Transverse colon (tissue), 4 donors: Measurements from ENCODE around the gene ITGAE.

ENCODE experiments used
- POLR2AphosphoS5 ChIP-seq, 3 donors: sonication (generic); formaldehyde crosslinking; IDR thresholded peaks; one replicate each; pipeline ENCODE4 v1.6.1; 2016; ENCODE audit warnings: antibody characterized with exemption in 3 of 3
- TF ChIP-seq, protein P1 (sequence below), 5 experiments: fragments of 200-600 bp in 3 of 5; fragments of 450-650 bp in 2 of 5; sonication (generic) in 3 of 5; IDR thresholded peaks; 1 replicate in 2 of 5; 2 replicates in 3 of 5; pipeline ENCODE4 v1.5.1; 2016 to 2017; ENCODE audit warnings: antibody characterized with exemption in 5 of 5, inconsistent platforms in 3 of 5, mild to moderate bottlenecking in 2 of 5, moderate library complexity in 1 of 5

DNA sequence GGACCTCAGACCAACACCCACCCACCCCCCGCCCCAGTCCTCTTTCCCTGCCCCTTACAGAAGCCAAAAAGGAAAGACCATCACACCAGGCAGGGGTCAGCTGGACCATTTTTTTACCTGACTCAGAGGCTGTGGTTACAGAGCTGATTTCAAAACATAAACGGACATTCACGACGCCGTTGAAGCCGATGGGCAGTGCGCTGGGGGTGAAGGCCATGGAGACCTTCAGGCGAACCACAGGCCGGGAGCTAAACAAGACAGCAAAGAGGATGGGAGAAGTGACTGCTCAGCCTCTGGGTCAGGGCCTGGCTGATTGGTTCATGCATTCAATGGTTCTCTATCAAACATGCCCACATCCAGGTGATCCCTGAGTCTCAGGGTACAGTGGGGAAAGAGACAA, 53.2 kb downstream of the ITGAE start:
- no peak for TF ChIP-seq POLR2AphosphoS5 (IDR thresholded peaks at IDR 0.05)
- TF ChIP-seq, protein P1, sequence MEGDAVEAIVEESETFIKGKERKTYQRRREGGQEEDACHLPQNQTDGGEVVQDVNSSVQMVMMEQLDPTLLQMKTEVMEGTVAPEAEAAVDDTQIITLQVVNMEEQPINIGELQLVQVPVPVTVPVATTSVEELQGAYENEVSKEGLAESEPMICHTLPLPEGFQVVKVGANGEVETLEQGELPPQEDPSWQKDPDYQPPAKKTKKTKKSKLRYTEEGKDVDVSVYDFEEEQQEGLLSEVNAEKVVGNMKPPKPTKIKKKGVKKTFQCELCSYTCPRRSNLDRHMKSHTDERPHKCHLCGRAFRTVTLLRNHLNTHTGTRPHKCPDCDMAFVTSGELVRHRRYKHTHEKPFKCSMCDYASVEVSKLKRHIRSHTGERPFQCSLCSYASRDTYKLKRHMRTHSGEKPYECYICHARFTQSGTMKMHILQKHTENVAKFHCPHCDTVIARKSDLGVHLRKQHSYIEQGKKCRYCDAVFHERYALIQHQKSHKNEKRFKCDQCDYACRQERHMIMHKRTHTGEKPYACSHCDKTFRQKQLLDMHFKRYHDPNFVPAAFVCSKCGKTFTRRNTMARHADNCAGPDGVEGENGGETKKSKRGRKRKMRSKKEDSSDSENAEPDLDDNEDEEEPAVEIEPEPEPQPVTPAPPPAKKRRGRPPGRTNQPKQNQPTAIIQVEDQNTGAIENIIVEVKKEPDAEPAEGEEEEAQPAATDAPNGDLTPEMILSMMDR (IDR thresholded peaks at IDR 0.05) = no peak
